ENCODE data around the gene TOR2A. TPM values are rescaled to one million over a fixed set of nuclear protein-coding genes. Genes with fewer than 3 reads are reported as not detected.

TOR2A gene
- total and polyA plus RNA-seq, 11 donors: 1.7 to 9.2 (median 3.4) TPM

GRCh38 chr9:127726871-127727270 lies 8.2 kb downstream of the TOR2A start:
- Histone ChIP-seq H3K36me3 (peaks cover 0 to 9% (median 7%) of the 10 kb centered on the region in 9 donors), H3K27me3 (no peaks in the 10 kb centered on the region), H3K27ac (no peak overlapping the region), H3K4me3 (no peak overlapping the region), H3K9me3 (no peaks in the 10 kb centered on the region), H3K4me1 (peaks cover 0 to 12% (median 7%) of the 10 kb centered on the region in 12 donors)
- intact Hi-C loops (cut with DNase I): loop anchor here in 2 of 10 donors (5.0 to 10.0 kb wide), 2 partner anchors 222 to 225 kb away; no protein-coding TSS in a partner anchor
- 78 to 85% (median 80%) methylated on average over 8 of the region's 8 CpGs for WGBS, 4 donors
- DNase-seq (peak in 1 of 5 donors; percentile 32), ATAC-seq (no peak)
- TF ChIP-seq POLR2A (IDR thresholded peaks at IDR 0.05) (no peak), CTCF (IDR thresholded peaks at IDR 0.05) (no peak)

GRCh38 chr9:127724012-127724411 lies 11.1 kb downstream of the TOR2A start:
- no peaks in the 10 kb centered on the region for H3K27me3 ChIP-seq
- 34 to 46% (median 38%) methylated on average over 18 to 23 of the region's 23 CpGs for WGBS, 4 donors
- ATAC-seq (peak in 3 of 4 donors; percentile 48 to 75 (median 59)), DNase-seq (peak in 2 of 5 donors; percentile 49 to 57)
- no peak for TF ChIP-seq CTCF (IDR thresholded peaks at IDR 0.05)
- no peak for TF ChIP-seq POLR2A (IDR thresholded peaks at IDR 0.05)
- H3K9me3 ChIP-seq: no peaks in the 10 kb centered on the region
- no peaks in the 10 kb centered on the region for H3K36me3 ChIP-seq
- H3K27ac ChIP-seq: peak overlapping the region in 5 of 12 donors; percentile 3 to 48 (median 38)
- H3K4me1 ChIP-seq: peaks cover 0 to 12% (median 7%) of the 10 kb centered on the region in 12 donors
- intact Hi-C loops (cut with DNase I): loop anchor here in 1 of 10 donors (10.0 kb wide), 1 partner anchor 219 kb away; no protein-coding TSS in a partner anchor
- H3K4me3 ChIP-seq: peak overlapping the region in 4 of 12 donors; percentile 1 to 10 (median 8)

- Histone ChIP-seq H3K27ac (no peak overlapping the region), H3K36me3 (no peaks in the 10 kb centered on the region), H3K27me3 (no peaks in the 10 kb centered on the region), H3K9me3 (no peaks in the 10 kb centered on the region), H3K4me1 (peaks cover 0 to 12% (median 7%) of the 10 kb centered on the region in 12 donors), H3K4me3 (no peak overlapping the region)
- TF ChIP-seq POLR2A (IDR thresholded peaks at IDR 0.05) (no peak), CTCF (IDR thresholded peaks at IDR 0.05) (no peak)
- WGBS, 4 donors: 91 to 95% (median 93%) methylated on average over 5 of the region's 5 CpGs
- intact Hi-C loops (cut with DNase I): loop anchor here in 1 of 10 donors (10.0 kb wide), 1 partner anchor 219 kb away; no protein-coding TSS in a partner anchor
- no peak for DNase-seq
- ATAC-seq: peak in 1 of 4 donors; percentile 10
Measured at GRCh38 chr9:127723444-127723843, 11.7 kb downstream of the TOR2A start.

- no peaks in the 10 kb centered on the region for H3K27me3 ChIP-seq
- no peaks in the 10 kb centered on the region for H3K36me3 ChIP-seq
- intact Hi-C loops (cut with DNase I): loop anchor here in 1 of 10 donors (10.0 kb wide), 1 partner anchor 218 kb away; no protein-coding TSS in a partner anchor
- 93 to 96% (median 94%) methylated on average over 11 to 13 of the region's 13 CpGs for WGBS, 4 donors
- peaks cover 0 to 12% (median 7%) of the 10 kb centered on the region in 12 donors for H3K4me1 ChIP-seq
- peak in 1 of 5 donors; percentile 44 for DNase-seq
- no peaks in the 10 kb centered on the region for H3K9me3 ChIP-seq
- H3K27ac ChIP-seq: no peak overlapping the region
- ATAC-seq: no peak
- no peak overlapping the region for H3K4me3 ChIP-seq
- TF ChIP-seq CTCF (IDR thresholded peaks at IDR 0.05) (no peak), POLR2A (IDR thresholded peaks at IDR 0.05) (no peak)
Measured at GRCh38 chr9:127723013-127723412, 12.1 kb downstream of the TOR2A start.

All from heart left ventricle (tissue), 16 donors.